GM12872 (cell line): ENCODE measurements around the gene C19orf67.

ENCODE experiments used
- CTCF ChIP-seq: IDR thresholded peaks from 3 replicates; pipeline ENCODE4 v1.5.1; 2011; ENCODE audit warnings: low read depth, mild to moderate bottlenecking, low read length, moderate library complexity; ENCODE audit not compliant: insufficient read depth

C19orf67 gene

DNA sequence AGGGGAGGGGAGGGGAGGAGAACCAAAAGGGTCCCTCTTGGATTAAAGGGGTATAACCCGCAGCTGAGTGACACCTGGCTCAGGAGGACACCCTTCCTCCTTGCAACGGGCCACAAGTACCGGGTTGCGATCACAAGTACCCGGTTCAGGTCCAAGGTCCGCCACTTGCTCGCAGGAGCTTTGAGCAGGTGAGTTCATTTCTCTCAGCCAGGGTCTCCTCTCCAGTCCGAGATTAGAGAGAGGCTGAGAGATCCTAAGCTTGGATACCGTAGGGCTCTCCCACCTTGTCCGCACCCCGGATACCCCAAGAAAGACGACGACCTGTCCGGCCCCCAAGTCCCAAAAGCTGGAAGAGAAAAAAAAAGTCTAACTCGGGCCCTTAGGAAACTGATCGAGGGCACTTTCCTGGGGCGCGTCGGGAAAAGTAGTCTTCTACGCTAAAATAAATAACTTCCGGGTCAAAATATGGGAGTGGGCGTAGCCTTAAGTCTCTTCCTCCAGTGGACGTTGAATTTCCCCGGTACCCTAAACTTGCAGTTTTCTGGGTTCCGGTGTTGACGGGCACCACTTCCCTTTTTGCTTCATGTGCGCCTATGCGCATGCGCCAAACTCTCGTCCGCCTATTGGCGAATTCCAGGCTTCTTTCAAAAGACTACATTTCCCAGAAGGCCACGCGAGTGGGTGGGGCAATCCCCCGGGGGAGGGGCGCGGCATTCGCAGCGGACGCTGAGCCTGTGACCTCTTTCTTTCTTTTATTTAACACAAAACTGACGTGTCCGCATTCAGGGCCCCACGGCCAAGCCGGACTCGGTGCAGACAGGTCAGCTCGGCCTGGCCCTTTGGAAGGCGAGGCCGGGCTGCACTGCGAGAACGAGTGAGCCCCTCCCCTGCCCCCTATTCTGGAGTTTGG lies 4.4 kb downstream of the C19orf67 start:
- TF ChIP-seq CTCF = no peak

GRCh38 chr19:14078411-14078810 lies 7.2 kb downstream of the C19orf67 start:
- no peak for TF ChIP-seq CTCF

DNA sequence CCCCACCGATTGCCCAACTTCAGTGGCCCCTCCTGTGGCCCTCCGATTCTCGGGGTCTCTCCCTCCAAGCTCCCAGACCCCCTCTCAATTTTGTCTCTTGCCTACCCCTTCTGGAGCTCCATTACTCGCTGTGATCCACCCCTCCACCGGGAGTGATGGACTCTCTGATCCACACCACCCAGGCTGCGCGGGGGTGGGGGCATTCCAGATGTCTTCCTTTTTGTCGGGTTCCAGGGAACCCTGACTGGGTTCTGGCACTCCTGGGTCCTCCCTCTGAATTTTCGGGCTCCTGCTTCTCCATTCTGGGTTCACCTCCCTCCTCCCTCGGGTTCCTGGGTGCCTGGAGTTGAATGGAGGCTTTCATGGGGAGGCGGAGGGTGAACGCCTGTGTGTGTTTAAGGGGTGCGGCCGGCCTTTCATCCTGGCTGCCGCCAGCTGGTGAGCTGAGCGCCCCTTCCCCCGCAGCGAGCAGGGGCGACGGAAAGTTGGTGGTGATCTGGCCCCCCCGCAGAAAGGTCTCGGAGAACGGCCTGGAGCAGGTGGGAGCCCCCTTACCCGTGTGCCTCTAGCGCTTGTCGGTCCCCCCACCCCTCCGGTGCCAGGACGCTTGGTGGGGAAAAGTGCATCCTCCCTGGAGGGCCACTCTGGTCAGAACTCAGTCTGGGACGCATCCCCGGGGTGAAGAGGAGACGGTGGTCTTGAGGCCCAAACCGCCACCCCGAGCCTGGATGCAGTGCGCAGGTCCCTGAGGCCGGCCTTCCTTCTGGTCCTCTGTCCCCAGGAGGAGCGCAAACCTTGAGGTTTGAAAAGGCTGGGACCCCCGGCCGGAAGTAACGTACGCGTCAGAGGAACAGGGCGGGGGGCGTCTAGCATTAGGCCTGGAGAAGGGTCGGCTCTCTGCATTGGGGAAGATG lies 11.4 kb downstream of the C19orf67 start:
- TF ChIP-seq CTCF = no peak

DNA sequence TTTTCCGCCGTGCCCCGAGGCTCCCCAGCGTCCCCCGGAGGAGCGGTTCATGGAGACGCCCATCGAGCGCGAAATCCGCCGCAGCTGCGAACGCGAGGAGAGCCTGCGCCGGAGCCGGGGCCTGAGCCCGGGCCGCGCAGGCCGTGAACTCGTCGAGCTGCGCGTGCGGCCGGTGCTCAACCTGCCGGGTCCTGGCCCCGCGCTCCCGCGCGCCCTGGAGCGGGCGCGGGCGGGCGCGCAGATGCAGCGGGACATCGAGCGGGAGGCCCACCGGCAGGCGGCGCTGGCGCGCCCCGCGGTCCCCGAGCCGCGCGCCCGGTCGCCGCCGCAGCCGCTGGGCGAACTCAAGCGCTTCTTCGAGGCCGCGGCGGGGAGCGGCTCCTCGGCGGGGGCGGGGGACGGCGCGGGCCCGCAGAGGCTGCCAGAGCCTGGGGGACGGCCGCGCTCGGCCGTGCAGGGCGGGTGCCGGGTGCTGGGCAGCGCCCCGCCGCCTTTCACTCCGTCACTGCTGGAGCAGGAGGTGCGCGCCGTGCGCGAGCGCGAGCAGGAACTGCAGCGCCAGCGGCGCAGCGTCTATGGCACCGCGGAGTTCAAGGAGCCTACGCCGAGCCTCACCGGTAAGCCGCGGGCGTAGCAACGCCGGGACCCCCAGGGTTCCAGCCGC lies 12.2 kb downstream of the C19orf67 start:
- peak; percentile 57; the same call in 2 of the 3 replicates for TF ChIP-seq CTCF

- peak; percentile 2; the same call in 1 of the 3 replicates for TF ChIP-seq CTCF
These were observed 12.9 kb downstream of the C19orf67 start, which contains the start of gene MISP3 for GRCh38 chr19:14072535-14073260. Gene MISP3 (plus strand): TSS chr19:14072786. CDS start chr19:14073310, 524 bp downstream.

GRCh38 chr19:14070268-14071050 lies 15.1 kb downstream of the C19orf67 start:
- TF ChIP-seq CTCF = no peak
